Measurements from ENCODE around the gene SFMBT1. TPM values are rescaled to one million over a fixed set of nuclear protein-coding genes. Genes with fewer than 3 reads are reported as not detected.
A peak's percentile ranks its signal among the peaks of the same experiment; 100 is the strongest.
"Not testable (repeated sequence)": the region's sequence is repeated elsewhere in the genome, so short reads cannot be mapped to it uniquely, and the experiment has no call there.

The SFMBT1 gene
- total RNA-seq, 1 donor from 2014 or later = 25.6 TPM

GRCh38 chr3:53073553-53074365 lies 27.9 kb upstream of the SFMBT1 start:
- DNase-seq = no peak

- DNase-seq = peak; percentile 69
Measured at GRCh38 chr3:53072653-53073552, 27.0 kb upstream of the SFMBT1 start.

- DNase-seq = no peak
Measured at GRCh38 chr3:53071882-53072431, 26.1 kb upstream of the SFMBT1 start.

GRCh38 chr3:53069422-53070068 lies 23.7 kb upstream of the SFMBT1 start:
- DNase-seq = no peak

GRCh38 chr3:53068176-53068575 lies 22.3 kb upstream of the SFMBT1 start:
- no peak for DNase-seq

- DNase-seq = no peak
Measured at GRCh38 chr3:53067567-53067966, 21.7 kb upstream of the SFMBT1 start.

GRCh38 chr3:53065841-53066480 lies 20.1 kb upstream of the SFMBT1 start:
- DNase-seq = no peak

- no peak for DNase-seq
Measured at GRCh38 chr3:53062905-53063304, 17.0 kb upstream of the SFMBT1 start.

- DNase-seq = no peak
Measured at GRCh38 chr3:53056442-53056841, 10.6 kb upstream of the SFMBT1 start.

- DNase-seq = not testable (repeated sequence)
Measured at GRCh38 chr3:53054233-53054632, 8.4 kb upstream of the SFMBT1 start.

GRCh38 chr3:53051929-53052328 lies 6.1 kb upstream of the SFMBT1 start:
- no peak for DNase-seq

GRCh38 chr3:53049987-53050386 lies 4.1 kb upstream of the SFMBT1 start:
- DNase-seq = no peak

- DNase-seq = no peak
Measured at GRCh38 chr3:53046171-53047170, 598 bp upstream of the SFMBT1 start.

GRCh38 chr3:53044711-53045517 lies 959 bp downstream of the SFMBT1 start:
- DNase-seq = peak; percentile 11

GRCh38 chr3:53044371-53044710 lies 1.5 kb downstream of the SFMBT1 start:
- no peak for DNase-seq

GRCh38 chr3:53043738-53044137 lies 2.1 kb downstream of the SFMBT1 start:
- no peak for DNase-seq

GRCh38 chr3:53042651-53043050 lies 3.2 kb downstream of the SFMBT1 start:
- DNase-seq = no peak

- DNase-seq = no peak
Measured at GRCh38 chr3:53040351-53040820, 5.5 kb downstream of the SFMBT1 start.

- DNase-seq = no peak
Measured at GRCh38 chr3:53039376-53039752, 6.5 kb downstream of the SFMBT1 start.
